HG03457 (cell line): ENCODE measurements around the gene TIAM1.
A peak's percentile ranks its signal among the peaks of the same experiment; 100 is the strongest.

Experiments used
- ATAC-seq: cut with Tn5 transposase; IDR thresholded peaks from one replicate; pipeline ENCODE4 v1.9.1; 2021; ENCODE audit warnings: moderate number of reproducible peaks; ENCODE audit not compliant: unreplicated experiment

Gene TIAM1

GRCh38 chr21:31103571-31104265, 240.3 kb downstream of the TIAM1 start:
- no peak for ATAC-seq

- no peak for ATAC-seq
Measured at GRCh38 chr21:31103163-31103562, 240.9 kb downstream of the TIAM1 start.

GRCh38 chr21:31099122-31099521, 244.9 kb downstream of the TIAM1 start:
- no peak for ATAC-seq

GRCh38 chr21:31098576-31099005, 245.5 kb downstream of the TIAM1 start:
- ATAC-seq: no peak

GRCh38 chr21:31092832-31093625, 251.0 kb downstream of the TIAM1 start:
- ATAC-seq: no peak

GRCh38 chr21:31090376-31090775, 253.7 kb downstream of the TIAM1 start:
- ATAC-seq: no peak

GRCh38 chr21:31088474-31088751, 255.6 kb downstream of the TIAM1 start:
- no peak for ATAC-seq

- no peak for ATAC-seq
Measured at GRCh38 chr21:31087639-31088473, 256.2 kb downstream of the TIAM1 start.

- ATAC-seq: no peak
Measured at GRCh38 chr21:31084689-31085088, 259.4 kb downstream of the TIAM1 start.

GRCh38 chr21:31078796-31079195, 265.3 kb downstream of the TIAM1 start:
- peak; percentile 62 for ATAC-seq

- no peak for ATAC-seq
Measured at GRCh38 chr21:31078216-31078615, 265.8 kb downstream of the TIAM1 start.

- ATAC-seq: no peak
Measured at GRCh38 chr21:31075848-31076247, 268.2 kb downstream of the TIAM1 start.

- no peak for ATAC-seq
Measured at GRCh38 chr21:31072533-31072932, 271.5 kb downstream of the TIAM1 start.
